GM06990 (cell line): Measurements from ENCODE around the gene TIFAB.

ENCODE experiments used
- DNase-seq: peaks from one replicate; pipeline ENCODE4 v3.0.0-alpha.2; 2011; ENCODE audit not compliant: insufficient read length; ENCODE audit errors: extremely low read depth
- H3K27me3 ChIP-seq: replicated peaks from 2 replicates; pipeline ENCODE4 v1.6.0; 2011; ENCODE audit warnings: low read length; ENCODE audit not compliant: control insufficient read depth, insufficient read depth
- H3K36me3 ChIP-seq: 2 replicates; pipeline ENCODE4 v1.5.1; 2011; ENCODE audit warnings: low read length; ENCODE audit not compliant: control insufficient read depth, insufficient read depth
- H3K4me3 ChIP-seq: replicated peaks from 2 replicates; pipeline ENCODE4 v1.5.1; 2011; ENCODE audit warnings: low read depth, mild to moderate bottlenecking, control low read depth, low read length
- CTCF ChIP-seq: IDR thresholded peaks from 2 replicates; pipeline ENCODE4 v1.5.1; 2011; ENCODE audit warnings: low read length, control low read depth, mild to moderate bottlenecking, inconsistent platforms; ENCODE audit not compliant: insufficient read depth, poor library complexity, severe bottlenecking

The TIFAB gene

DNA sequence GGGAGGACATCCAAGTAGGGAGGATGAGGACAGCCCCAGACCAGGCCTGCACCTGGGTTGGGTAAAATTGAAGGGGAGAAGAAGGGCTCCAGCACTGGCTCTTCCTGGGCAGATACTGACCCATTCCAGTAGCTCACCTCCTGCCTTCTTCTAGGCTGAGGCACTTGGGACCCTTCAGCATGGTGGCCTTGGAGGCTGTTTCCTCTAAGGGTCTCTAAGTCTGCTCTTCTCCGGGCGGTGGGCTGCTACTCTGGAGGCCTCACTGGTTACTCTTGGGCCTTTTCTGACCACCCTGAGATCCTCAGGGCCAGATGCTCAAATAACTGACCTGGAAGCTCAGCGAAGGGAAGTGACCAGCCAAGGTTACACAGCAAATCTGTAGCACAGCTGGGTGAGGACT is 2.8 kb upstream of the TIFAB start:
- DNase-seq, result no peak
- no peak for TF ChIP-seq CTCF
- Histone ChIP-seq H3K4me3 (no peak overlapping the region), H3K27me3 (no peaks in the 10 kb centered on the region), H3K36me3 (no peaks in the 10 kb centered on the region)

GRCh38 chr5:135453613-135454012 is 1.5 kb upstream of the TIFAB start:
- Histone ChIP-seq H3K36me3 (no peaks in the 10 kb centered on the region), H3K27me3 (no peaks in the 10 kb centered on the region), H3K4me3 (no peak overlapping the region)
- TF ChIP-seq CTCF, result no peak
- no peak for DNase-seq

GRCh38 chr5:135451581-135452320 is 400 bp downstream of the TIFAB start:
- no peak for TF ChIP-seq CTCF
- no peaks in the 10 kb centered on the region for H3K27me3 ChIP-seq

DNA sequence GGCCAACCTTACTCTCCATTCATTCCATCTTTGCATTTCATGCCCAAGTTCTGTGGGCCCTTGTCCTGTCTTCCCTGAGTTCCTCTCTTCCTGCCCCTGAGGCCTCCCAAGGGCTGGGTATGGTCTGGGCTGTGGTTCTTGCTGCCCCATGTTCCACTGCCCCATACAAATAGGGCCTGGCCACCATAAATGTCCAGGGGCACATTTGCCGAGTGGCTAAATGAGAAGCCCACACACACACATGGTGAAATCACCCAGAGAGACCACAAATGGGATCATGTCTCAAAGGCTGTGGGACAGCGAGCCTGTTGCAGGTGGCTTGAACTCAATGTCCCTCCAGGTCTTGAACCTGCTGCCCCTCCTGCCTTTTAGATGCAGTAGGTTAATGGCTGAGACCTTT is 1.2 kb downstream of the TIFAB start:
- no peak for TF ChIP-seq CTCF
- Histone ChIP-seq H3K36me3 (no peaks in the 10 kb centered on the region), H3K4me3 (no peak overlapping the region), H3K27me3 (no peaks in the 10 kb centered on the region)
- no peak for DNase-seq

More at GRCh38 chr5:135451581-135452320, 400 bp downstream of the TIFAB start:
- H3K4me3 ChIP-seq, result no peak overlapping the region
- DNase-seq, result no peak
- no peaks in the 10 kb centered on the region for H3K36me3 ChIP-seq

GRCh38 chr5:135450336-135450735 is 1.8 kb downstream of the TIFAB start:
- no peaks in the 10 kb centered on the region for H3K36me3 ChIP-seq
- H3K27me3 ChIP-seq, result no peaks in the 10 kb centered on the region
- no peak overlapping the region for H3K4me3 ChIP-seq
- no peak for DNase-seq
- no peak for TF ChIP-seq CTCF

- Histone ChIP-seq H3K36me3 (no peaks in the 10 kb centered on the region), H3K27me3 (no peaks in the 10 kb centered on the region), H3K4me3 (no peak overlapping the region)
- no peak for TF ChIP-seq CTCF
- DNase-seq, result no peak
These were observed 2.5 kb downstream of the TIFAB start for GRCh38 chr5:135449644-135450043.
